Suppressor macrophage (primary cell): ENCODE measurements around the gene TBC1D7.
"Not testable (repeated sequence)": the region's sequence is repeated elsewhere in the genome, so short reads cannot be mapped to it uniquely, and the experiment has no call there.

Experiments
- DNase-seq, 4 experiments: peaks; one replicate each; pipeline ENCODE4 v3.0.0-alpha.2; 2020 to 2022

The TBC1D7 gene

DNA sequence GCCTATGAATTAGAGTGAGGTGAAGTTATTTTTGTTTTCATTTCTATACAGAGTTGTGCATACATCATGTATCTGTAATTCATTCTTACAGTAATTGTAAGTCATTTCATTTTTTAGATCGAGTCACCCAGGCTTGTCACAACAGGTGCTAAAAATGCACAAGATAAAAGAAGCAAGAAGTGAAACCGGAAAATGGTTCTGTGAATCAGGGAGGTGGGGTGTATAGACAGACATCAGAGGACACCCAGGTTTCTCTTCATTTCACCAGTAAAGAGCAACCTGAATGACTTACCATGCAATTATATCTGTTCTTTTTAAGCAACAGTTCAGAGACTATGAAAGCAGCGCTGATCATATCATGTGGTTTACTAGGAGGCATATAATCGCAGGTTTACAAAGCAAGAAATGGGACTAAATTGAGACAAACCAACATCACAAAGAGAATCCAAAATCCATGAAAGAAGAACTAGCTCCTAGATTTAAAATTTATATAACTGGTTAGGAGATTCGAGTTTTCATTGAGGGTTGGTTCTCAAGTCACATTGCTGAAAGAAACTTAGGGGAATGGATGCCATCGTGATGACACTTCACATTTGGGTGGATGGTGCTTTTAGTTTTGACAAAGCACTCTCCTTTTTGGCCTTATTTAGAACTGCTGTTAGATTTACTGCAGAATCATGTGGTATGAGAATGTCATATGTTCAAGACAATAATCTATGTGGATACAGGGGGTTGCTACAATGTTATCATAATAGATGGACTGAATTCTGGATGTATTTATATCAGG lies 27.9 kb upstream of the TBC1D7 start:
- no peak for DNase-seq

DNA sequence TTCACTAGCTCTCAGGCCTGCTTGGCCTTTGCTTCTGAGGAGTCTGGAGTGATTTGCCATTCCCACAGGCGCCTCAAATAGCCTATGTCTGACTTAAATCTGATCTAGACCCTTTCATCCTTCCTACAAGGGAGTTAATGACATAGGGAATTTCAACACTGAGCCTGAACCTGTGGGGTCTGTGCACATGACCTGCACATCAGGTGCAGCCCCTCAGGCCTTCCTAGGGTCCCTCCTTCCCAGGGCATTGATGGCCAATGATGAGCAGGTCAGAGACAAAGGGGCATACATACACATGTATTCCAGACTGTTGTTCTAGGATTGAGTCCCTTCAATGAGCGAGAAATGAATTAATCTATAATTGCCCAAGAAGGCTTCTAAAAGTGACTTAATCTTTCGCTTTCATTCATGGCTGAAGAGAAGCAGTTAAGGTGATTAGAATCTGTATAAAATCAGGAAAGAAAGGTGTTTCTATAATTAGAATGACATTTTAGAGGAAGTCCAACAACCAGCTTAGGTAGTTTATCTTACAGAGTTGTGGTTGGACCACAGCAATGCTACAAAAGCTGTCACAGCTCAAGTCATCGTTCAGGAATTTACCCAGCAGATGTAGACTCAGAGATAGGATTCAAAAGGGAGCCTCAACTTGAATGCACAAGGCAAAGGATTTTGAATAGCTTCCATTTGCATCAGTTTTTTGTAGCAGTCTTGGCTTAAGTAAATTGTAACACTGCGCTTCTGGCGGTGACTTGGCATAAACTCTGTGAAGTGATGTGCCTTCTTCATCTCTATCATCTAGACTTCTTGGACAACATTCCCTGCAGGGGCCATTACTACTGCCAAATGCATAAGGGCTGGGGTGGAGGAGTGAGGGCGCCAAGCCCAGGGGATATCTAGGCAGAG lies 27.0 kb upstream of the TBC1D7 start:
- no peak for DNase-seq

DNA sequence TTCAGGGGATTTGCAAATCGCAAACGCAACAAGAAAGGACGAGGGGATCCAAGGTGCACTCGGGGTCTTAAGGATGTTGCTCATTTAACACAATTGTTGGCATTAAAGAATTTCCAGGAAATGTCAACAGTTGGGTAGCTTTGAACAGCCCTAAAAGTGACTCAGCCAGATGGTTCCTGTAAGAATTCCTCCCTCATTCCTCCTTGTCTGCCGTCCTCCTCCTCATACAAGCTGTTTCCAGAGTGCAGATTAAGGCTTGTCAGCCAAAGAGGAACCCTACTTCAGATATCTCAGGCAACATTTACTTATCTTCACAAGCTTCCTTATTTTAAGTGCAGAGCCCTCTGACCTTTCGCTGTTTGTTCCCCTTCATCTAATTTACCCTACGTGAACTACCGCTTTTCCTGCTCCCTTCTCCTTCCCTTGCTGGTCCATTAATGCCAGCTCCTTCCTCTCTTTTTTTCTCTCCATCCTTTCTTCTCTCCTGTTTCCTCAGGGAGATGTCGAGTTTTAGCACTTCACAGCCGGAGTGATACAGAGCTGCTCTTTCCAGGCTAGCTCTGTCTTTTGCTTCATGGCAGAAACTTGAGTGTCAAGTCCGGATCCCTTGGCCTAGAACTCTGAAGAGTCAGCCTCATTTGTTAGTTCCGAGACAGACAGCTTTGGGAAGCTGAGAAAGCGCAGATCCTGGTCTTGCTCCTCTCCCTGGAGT lies 26.1 kb upstream of the TBC1D7 start:
- peak; percentile 65 to 89 (median 82) for DNase-seq

GRCh38 chr6:13352165-13352564 lies 23.8 kb upstream of the TBC1D7 start:
- no peak for DNase-seq

DNA sequence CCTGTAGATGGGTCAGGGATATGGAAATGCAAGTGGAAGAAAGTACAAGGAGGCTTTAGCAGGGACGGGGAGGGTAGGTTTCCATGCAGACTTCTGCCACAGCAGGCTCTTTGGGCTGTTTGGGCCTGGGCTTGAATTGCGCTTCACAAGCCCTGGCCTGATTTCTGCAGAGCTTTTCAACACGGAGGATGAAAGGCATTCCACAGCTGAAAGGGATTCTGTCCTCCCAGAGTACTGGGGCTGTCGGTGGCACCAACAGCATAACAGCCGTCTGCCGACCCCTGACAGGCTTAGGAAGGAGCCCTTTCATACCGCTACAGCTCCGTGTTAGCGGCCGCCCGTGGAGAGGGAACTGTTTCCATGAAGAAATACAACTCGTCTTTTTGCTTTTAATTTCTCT lies 22.9 kb upstream of the TBC1D7 start:
- DNase-seq: no peak

GRCh38 chr6:13349811-13350506 lies 21.6 kb upstream of the TBC1D7 start:
- DNase-seq: no peak

DNA sequence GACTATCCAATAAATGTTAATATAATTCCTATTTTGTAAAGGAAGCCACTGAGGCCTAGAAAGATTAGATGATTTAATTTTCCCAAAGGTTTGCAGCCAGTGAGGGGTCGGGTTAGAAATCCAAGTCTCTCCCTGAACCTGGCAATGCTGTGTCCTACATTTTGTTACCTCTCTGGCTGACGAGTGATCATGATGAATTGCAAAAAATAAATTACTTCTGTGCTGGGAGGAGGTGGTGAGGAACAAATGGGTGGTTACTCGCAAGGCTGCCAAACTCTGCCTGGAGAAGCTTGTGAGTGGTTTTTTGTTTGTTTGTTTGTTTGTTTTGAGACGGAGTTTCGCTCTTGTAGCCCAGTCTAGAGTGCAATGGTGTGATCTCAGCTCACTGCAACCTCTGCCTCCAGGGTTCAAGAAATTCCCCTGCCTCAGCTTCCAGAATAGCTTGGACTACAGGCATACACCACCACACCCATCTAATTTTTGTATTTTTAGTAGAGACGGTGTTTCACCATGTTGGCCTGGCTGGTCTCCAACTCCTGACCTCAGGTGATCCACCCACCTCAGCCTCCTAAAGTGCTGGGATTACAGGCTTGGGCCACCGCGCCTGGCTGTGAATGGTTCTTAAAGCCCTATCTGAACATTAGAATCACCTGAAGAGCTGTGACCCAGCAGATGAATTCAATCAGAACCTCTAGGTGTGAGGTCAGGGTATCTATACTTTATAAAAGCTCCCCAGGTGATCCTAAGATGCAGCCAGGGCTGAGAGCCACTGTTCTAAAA lies 20.2 kb upstream of the TBC1D7 start:
- DNase-seq: no peak

DNA sequence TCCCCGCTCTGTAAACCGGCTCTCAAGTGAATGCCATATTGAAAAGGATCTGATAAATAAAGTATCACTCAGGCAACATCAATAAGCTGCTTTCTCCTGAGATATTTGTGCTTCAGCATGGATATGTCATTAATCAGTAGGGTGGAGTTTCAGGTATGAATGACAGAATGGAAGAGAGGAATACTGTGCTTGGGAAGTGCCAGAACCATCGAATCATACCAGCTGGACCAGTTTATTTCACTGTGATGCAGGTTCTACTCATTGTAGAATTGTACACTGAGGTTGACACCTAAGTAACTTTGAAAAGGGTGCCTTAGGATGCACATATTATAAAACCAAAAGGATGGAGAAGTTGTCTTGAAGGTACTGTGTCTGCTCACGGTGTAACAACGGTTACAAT lies 17.9 kb upstream of the TBC1D7 start:
- no peak for DNase-seq

GRCh38 chr6:13342414-13343019 lies 14.2 kb upstream of the TBC1D7 start:
- DNase-seq: no peak

GRCh38 chr6:13339863-13340630 lies 11.7 kb upstream of the TBC1D7 start:
- DNase-seq: peak in 3 of 4 experiments; percentile 34 to 51 (median 35)

- DNase-seq: peak; percentile 29 to 78 (median 66)
Measured at GRCh38 chr6:13338038-13338437, 9.7 kb upstream of the TBC1D7 start.

- DNase-seq: peak; percentile 74 to 85 (median 82)
Measured at GRCh38 chr6:13336553-13336952, 8.2 kb upstream of the TBC1D7 start.

DNA sequence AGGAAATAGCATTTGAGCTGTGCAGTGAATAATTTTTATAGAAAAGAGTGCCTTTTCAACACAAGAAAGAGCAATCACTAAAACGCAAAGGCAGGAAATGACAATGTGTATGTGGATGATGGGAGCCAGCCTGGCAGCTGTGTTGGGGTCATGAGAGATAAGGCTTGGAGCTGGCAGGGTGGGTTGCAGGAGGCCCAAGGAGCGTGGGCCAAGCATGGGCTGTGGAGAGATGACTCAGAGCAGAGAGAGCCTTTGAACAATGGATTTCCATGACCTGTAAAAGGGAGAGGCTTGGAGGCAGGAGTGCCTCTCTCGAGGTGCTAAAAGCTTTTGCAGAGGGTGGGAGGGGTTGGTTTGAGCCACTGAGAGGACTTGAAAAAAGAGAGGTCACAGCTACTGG lies 6.6 kb upstream of the TBC1D7 start:
- no peak for DNase-seq

- DNase-seq: no peak
Measured at GRCh38 chr6:13332349-13332706, 4.0 kb upstream of the TBC1D7 start.

DNA sequence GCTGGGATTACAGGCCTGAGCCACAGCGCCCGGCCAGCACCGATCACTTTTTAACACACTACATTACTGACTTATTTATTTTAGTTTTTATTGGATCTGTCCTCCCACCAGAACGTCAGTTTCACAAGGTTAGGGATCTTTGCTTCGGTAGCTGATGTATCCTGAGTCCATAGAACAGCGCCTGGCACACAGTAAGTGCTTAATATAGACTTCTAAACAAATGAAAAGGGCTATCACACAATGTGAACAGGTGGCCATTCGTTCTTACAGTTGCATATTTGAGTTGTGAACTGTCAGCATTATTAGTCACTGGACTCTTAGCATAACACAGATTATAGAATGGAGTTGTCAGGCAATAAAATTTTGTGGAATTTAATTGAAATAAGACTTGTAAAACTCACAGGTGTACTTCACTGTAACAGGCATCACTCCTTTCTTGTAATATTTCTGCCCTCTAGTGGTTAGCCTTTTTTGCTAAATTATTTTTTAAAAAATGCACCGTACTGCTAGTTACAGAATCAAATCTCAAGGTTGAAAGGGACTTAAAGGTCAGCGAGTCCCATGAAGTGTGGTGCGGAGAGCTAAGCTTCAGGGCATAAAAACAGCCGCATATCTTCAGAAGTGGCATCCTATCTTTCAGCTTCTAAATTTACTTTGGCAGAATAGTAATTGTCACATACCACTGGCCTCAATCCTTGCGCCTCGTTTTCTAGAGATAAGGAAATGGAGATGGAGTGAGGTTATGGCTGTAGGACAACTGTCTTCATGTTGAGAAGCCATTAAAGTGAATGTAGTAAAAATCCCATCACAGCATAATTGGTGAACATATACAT lies 3.4 kb upstream of the TBC1D7 start:
- DNase-seq: peak in 3 of 4 experiments; percentile 17 to 76 (median 51)

GRCh38 chr6:13328875-13329183 lies 492 bp upstream of the TBC1D7 start:
- DNase-seq: no peak

GRCh38 chr6:13327691-13328075 lies 654 bp downstream of the TBC1D7 start:
- peak; percentile 25 to 44 (median 32) for DNase-seq

DNA sequence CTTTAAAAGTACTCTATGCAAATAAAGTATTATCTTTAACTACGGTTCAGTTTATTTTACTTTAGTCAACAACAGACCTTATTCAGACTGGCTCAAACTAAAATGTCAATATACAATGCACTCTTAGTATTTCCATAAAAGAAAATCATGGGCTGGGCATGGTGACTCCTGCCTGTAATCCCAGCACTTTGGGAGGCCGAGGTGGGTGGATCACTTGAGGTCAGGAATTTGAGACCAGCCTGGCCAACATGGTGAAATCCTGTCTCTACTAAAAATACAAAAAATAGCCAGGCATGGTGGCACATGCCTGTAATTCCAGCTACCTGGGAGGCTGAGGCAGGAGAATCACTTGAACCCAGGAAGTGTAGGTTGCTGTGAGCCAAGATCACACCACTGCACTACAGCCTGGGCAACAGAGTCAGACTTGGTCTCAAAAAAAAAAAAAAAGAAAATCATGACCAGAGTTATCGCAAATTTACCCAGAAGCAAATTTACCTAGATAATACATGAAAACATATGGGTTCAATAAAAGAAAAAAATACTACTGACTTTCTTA lies 2.2 kb downstream of the TBC1D7 start:
- DNase-seq: not testable (repeated sequence)

GRCh38 chr6:13319891-13320564 lies 8.3 kb downstream of the TBC1D7 start:
- DNase-seq: no peak
